HG03095 (cell line): Measurements from ENCODE around the gene ZFYVE21.
A peak's percentile ranks its signal among the peaks of the same experiment; 100 is the strongest.

Experiments
- ATAC-seq: cut with Tn5 transposase; IDR thresholded peaks from one replicate; pipeline ENCODE4 v1.9.1; 2021; ENCODE audit warnings: moderate library complexity; ENCODE audit not compliant: unreplicated experiment

ZFYVE21 gene

GRCh38 chr14:103715052-103716000 is at the start of gene ZFYVE21, which contains the start of gene XRCC3:
ZFYVE21 (plus strand) TSS chr14:103715810; CDS start chr14:103715842, 32 bp downstream.
XRCC3 (minus strand) TSS chr14:103715451; CDS start chr14:103711087, 4,364 bp downstream.
- ATAC-seq: peak; percentile 91

DNA sequence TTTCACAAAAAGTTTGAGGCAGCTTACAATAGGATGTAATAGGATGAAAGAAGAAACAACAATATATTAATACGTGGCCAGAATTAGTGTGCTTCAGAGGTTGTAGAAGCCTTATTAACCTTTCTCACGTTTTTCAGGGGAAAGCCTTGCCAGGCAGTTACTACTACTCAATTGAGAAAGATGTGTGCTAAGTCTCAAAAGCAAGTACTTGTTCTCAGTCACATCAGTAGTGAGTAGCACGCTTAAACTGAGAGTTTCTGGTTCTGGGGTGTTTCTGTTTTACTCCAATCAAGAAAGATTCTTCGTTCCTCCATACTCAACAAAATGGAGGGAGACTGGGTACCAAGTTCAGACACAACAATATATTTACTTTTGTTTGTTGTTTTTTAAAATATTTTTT is 47.9 kb upstream of the ZFYVE21 start:
- ATAC-seq: no peak

- no peak for ATAC-seq
Observed at GRCh38 chr14:103668117-103668516, 47.5 kb upstream of the ZFYVE21 start.

GRCh38 chr14:103669370-103669769 is 46.2 kb upstream of the ZFYVE21 start:
- no peak for ATAC-seq

GRCh38 chr14:103671911-103672310 is 43.7 kb upstream of the ZFYVE21 start:
- ATAC-seq: no peak

DNA sequence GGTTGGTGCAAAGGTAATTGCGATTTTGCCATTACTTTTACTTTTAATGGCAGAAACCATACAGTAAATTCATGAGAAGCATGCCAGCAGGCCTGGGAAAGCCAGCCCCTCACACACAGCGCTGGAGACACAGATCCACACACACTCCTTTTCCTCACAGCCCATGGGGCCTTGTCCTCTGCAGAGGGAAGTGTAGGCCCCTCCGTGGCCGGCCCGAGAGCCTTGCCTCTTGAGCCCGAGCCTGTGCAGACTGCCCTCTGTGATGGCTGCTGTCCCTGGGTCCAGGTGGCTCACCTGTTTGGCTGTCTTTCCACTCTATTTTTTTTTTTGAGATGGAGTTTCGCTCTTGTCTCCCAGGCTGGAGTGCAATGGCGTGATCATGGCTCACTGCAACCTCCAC is 39.7 kb upstream of the ZFYVE21 start:
- ATAC-seq: no peak

DNA sequence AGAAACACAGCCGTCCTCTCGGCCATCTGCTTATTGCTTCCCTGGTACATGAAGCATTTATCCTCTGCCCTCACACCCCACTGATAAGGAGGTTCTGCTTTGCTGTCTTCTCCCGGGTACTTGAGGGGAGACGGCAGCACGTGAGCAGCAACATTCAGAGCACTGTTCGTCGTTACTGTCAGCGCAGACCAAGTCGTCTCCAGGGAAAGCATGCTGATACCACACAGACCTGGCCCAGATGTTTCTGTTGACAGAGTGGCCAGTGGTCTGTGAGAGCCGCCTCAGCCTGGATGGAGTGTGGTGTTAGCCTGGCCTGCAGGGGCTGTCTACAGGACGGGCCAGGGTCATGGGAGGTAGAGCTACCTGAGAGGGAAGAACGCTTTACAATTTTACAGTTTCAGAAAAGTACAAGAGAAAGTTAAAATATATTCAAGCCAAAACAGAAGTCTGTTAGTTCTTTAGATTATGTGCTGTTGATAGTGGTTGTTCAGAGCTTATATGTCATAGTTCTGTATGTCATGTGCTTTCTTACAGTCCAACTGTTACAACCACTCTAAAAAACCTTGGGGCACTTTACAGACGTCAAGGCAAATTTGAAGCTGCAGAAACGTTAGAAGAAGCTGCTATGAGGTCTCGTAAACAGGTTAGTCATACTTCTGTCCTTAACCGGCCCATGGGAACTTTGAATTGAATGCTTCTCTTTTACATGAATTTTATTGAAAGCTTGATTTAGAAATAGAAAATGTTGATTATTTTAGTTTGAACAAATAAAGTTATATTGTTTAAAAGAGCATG is 38.5 kb upstream of the ZFYVE21 start:
- ATAC-seq: no peak

DNA sequence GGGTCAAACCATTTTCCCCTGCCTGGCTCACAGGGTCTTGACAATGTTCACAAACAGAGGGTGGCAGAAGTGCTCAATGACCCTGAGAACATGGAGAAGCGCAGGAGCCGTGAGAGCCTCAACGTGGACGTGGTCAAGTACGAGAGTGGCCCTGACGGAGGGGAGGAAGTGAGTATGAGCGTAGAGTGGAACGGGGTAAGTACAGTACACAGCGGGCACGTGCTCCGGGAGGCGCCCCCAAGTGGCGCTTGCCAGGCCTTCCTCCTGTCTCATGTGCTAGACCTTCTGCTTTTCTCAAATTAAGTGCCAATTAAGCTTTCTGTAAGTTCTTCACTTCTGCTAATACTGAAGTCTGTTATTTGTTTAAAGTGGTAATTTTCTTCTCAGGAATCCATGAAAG is 36.3 kb upstream of the ZFYVE21 start:
- peak; percentile 80 for ATAC-seq

- no peak for ATAC-seq
Observed at GRCh38 chr14:103680491-103681231, 34.9 kb upstream of the ZFYVE21 start.

DNA sequence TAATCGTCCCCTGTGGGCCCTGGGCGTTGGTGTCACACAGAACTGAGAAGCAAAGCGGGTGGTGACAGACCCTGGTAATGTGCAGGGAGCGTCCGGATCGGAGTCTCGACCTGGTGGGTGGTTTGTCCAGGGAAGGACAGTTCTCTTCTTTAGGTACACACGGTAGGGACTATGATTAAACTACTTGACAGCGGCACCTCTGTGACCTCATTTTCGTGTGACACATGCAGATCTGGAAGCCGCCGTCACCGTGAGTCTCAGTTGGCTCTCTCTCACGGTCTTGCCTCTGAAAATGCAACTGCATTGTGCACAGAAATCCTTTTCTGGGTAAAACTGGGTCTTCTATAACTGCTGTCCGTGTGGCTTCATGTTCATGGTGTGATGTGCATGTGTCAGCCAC is 32.5 kb upstream of the ZFYVE21 start:
- ATAC-seq: no peak

- ATAC-seq: no peak
Observed at GRCh38 chr14:103684471-103684870, 31.1 kb upstream of the ZFYVE21 start.

DNA sequence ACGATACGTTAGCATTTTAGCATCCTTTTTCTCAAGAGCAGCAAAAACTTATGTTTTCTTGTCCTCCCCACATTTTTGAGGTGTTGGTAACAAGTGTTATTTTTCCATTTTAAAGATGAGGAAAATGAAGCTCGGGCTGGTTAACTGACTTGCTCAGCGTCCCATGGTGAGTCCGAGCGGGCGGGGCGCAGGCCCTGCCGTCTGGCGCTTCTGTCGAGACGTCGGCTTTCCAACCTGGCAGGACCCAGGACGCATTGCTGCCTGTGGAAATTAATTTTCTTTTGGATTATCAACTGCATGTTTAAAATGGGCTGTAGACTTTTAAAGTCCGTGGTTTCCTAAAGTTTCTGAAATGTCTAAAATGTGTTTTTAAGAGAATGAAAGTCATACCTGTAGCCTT is 30.7 kb upstream of the ZFYVE21 start:
- no peak for ATAC-seq

GRCh38 chr14:103685276-103686211 is 30.1 kb upstream of the ZFYVE21 start:
- ATAC-seq: no peak

GRCh38 chr14:103686831-103687485 is 28.7 kb upstream of the ZFYVE21 start:
- no peak for ATAC-seq

- ATAC-seq: no peak
Observed at GRCh38 chr14:103687712-103688111, 27.9 kb upstream of the ZFYVE21 start.

DNA sequence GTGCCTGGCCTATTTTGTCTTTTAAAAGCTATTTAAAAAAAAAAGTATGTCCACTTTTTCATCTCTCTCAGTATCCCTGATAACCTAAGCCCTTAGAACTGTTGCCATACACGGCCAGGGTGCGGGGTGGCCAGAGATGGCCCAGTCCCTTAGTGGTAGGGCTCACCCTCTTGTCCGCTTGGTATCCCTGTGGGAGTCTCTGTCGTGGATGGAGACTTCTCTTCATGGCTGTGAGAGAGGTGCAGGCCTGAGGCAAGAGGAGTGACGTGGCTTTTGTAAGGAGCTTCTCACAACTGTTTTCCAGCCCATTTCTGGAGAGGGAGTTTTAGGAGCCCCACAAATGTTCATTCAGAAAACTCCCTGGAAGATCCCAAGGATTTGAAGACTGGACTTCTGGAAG is 27.2 kb upstream of the ZFYVE21 start:
- ATAC-seq: no peak

DNA sequence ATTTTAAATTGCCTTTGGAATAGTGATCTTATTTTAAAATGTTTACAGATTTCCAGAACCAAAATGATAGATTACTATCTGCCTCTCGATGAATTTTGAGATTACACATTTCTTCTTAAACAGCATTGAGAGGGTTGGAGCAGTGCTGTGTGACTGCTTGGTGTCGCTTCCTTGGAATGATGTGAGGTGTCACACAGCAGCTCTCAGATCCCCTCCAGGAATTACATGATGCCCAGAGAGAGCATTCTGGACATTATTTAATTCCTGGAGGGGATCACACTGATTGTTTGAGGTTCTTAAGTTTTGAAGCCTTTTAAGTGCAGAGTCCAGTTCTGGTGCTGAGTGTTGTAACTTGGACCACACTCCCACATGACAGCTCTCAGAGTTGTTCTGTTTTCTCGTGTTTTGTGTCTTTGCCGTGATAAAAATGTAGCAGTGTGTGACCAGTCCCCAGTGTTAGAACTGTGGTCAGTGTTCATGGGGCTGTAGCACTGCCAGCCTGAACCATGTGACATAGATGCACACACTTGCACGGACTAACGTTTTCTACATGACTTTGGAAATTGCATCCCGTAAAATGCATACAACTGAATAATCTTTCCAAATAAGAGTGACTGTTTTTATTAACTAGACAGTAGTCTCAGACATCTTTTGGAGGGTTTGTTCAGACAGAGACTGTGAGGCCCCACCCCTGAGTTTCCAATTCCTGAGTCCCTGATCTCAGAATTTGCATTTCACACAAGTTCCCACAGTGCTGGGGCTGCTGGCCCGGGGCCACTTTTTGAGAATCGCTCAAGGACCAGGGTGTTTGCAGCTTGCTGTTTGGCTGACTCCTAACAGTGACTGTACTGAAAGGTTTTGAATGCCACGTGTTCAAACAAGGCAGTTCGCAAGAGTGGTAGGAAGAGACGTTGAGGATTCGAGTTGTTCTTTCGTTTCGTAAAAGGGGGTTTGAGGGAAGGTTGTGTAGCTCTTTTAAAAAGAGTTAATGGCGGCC is 26.4 kb upstream of the ZFYVE21 start:
- peak; percentile 41 for ATAC-seq

DNA sequence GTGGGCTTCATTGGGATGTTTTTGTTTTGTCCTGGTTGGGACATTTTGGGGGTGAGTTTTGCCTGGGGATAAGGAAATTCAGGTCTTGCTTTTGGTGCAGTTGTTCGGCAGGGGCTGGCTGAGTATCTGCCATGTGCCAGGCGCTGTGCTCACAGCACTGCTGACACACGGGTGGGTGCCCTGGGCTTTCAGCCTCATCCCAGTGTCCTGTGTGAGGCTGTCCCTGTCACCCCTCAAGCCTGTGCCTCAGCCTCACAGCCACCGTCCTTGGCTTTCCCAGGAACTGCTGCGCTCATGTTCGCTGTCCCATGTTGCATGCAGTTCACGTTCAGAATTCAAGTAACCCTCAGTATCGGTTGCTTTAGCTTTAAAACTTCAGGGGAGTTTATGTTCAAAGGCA is 25.3 kb upstream of the ZFYVE21 start:
- ATAC-seq: no peak
